HUDEP-2 (cell line): ENCODE data around the gene TSPAN6.

ENCODE experiments used
- DNase-seq, 76 experiments: peaks; one replicate each; lab custom pipeline; 2025; ENCODE audit not compliant: unreplicated experiment in 76 of 76; lab: John Stamatoyannopoulos, UW

The TSPAN6 gene

GRCh38 chrX:100636321-100636991 lies at the start of gene TSPAN6:
Gene TSPAN6, minus strand, starts transcription at chrX:100636806. Its CDS starts 112 bp downstream, at chrX:100636694.
- DNase-seq = peak in 75 of 76 experiments; percentile 3 to 85 (median 68)

GRCh38 chrX:100685997-100686305 lies 49.3 kb upstream of the TSPAN6 start:
- no peak for DNase-seq

DNA sequence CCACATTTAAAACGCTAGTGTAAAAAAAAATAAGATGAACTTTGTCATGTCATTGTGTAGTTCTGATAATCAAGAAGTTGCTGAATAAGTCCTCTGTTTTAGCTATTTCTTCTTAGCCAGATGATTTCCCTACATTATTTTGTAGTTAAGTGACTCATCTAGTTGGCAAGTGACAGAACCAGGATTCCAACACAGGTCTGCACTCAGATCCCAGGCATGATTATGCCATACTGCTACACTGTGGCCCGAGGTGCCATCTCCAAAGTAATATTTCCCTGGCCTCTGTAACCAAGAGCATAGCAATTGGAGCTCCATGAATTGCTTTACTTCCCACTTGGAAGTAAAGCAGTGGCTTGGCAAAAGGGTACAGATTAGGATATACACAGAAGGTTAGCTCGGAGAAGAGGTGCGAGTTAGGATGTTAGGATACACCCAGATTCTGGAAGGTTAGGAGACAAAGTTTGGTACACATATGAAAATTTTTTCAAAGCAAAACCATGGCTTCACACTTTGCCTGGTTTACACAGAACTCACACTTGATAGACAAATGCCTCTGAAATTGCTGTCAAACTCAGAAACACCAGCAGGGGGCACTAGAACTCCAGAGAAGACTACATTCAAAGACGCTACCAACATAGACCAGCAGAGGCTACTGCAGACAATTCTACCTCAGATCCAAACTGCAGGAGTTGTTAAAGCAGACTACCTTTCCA lies 48.8 kb upstream of the TSPAN6 start:
- DNase-seq = peak in 63 of 76 experiments; percentile 0 to 71 (median 40)

DNA sequence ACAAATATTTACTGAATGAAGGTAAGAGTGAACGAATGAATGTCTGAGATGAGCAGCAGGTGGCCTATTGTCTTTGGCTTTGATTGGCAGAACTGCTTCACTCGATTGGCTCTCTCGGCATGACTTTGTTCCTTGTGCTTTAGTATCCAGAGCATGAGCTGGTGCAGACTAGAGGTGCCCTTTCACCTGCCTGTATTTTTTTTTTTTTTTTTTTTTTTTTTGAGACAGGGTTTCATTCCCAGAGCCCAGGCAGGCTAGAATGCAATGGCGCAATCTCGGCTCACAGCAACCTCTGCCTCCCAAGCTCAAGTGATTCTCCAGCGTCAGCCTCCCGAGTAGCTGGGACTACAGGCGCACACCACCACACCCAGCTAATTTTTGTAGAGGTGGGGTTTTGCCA lies 46.3 kb upstream of the TSPAN6 start:
- no peak for DNase-seq

DNA sequence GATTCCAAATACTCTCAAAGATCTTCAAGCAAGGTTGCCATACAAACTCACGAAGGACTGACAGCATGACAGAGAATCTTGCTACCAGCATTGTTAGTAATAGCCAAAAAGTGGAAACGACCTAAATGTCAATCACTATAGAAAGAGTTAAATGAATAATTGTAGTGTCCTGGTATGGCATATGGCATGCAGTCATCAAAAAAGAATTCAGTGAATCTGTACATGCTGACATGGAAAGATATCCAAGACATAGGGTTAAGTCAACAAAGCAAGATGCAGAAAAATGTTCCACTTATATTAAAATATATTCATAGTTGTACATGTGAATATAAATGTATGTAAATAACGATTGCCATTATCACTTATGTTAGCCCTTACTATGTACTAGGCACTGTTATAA lies 45.0 kb upstream of the TSPAN6 start:
- no peak for DNase-seq

DNA sequence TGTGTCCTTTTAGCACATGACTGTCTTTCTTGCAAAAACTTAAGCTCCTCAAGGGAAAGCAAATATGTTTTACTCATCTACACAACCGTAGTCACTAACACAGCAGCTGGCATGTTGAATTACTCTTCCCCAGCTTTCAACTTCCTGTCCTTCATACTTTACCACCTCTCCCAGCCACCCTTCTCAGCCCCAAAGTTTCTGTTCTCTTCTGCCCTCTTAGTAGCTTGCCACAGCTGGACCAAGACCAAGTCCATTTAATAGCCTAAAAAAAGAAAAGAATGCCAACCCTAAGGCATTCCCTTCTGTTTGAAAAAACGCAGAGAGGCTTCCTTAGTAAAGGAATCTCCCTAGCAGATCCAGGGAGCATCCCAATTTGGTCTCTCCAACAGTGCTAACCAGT lies 44.1 kb upstream of the TSPAN6 start:
- DNase-seq = no peak

GRCh38 chrX:100677611-100678181 lies 41.1 kb upstream of the TSPAN6 start:
- no peak for DNase-seq

DNA sequence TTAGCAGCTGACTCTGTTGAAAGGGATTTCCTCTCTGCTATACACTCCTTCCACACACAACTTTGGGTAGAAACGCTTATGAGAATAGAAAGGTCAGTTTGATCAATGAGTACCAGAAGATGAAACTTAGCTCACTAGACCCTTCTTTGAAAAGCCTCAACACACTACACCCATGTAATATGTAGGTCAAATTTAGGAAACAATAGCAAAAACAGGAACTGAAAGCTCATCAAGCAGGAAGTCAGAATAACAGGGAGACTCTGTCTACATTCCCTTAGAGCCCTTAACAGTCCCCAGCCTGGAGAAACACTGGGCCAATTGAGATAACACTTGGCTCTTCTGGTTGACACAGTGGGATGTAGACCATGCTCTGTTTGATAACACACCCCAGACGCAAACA lies 38.1 kb upstream of the TSPAN6 start:
- no peak for DNase-seq

DNA sequence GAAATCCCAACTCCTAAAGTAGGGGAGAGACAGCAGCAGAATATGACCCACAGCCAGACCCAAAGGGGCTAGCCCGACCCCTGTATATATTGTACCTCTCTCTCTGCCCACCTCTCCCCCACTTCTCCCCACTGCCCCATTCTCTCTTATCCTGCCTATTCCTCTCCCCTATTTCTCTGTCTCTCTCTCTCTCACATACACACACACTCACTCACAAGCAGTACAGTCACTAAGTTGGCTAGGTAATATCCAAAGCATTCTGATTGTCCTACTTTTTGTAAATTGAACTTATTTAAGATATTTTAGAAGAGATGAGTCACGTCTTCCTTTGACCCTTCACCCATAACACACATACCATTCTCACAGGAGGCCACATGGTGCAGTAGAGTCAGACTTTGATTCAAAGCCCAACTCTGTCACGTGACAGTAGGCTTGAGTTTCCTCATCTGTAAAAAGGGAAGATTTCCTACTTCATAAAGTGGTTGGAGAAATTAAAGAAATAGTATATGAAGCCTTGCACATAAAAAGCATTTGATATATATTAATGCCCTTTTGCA lies 36.9 kb upstream of the TSPAN6 start:
- no peak for DNase-seq

DNA sequence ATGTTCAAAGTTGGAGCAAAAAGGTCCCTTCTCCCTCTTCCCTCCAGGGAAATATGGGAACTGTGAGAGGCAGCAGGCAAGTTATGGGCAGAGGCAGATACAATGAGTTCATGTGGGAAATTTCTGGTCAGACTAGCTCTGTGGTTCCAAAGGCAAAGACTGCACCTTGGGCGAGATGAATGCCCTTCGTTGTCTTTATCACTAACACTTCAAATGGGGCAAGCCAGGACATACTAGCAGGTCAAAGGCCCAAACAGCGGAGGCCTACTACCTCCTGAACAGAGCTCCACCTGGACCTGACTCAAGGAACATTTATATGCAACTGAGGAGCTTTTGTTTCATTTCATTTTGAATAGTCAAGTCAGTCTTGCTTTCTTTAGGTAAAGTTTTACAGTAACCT lies 36.4 kb upstream of the TSPAN6 start:
- DNase-seq = no peak

- DNase-seq = no peak
Observed at GRCh38 chrX:100663642-100664041, 27.0 kb upstream of the TSPAN6 start.

GRCh38 chrX:100662796-100663195 lies 26.2 kb upstream of the TSPAN6 start:
- DNase-seq = no peak

GRCh38 chrX:100662170-100662569 lies 25.6 kb upstream of the TSPAN6 start:
- DNase-seq = no peak

GRCh38 chrX:100659431-100660137 lies 23.0 kb upstream of the TSPAN6 start:
- DNase-seq = no peak

GRCh38 chrX:100658941-100659381 lies 22.4 kb upstream of the TSPAN6 start:
- no peak for DNase-seq

DNA sequence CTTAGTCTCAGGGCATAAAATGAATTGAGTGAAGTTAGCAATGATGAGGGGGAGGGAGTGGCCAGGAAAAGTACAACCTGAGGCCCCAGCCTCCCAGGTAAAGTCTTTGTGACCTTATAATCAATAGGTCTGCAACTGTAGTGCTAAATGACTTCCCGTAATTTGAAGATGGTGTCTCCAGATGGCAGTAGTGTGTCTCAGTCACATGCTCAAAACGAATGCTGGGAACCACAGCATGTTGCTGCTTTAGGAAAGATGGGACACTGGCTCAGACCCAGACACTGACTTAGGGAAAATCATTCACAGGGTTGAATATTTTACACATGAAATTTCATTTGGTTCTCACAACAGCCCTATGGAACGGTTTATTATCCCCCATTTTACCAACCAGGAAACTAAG lies 17.7 kb upstream of the TSPAN6 start:
- peak in 4 of 76 experiments; percentile 0 to 8 (median 1) for DNase-seq

GRCh38 chrX:100652266-100652665 lies 15.7 kb upstream of the TSPAN6 start:
- no peak for DNase-seq

GRCh38 chrX:100650841-100651240 lies 14.2 kb upstream of the TSPAN6 start:
- no peak for DNase-seq

DNA sequence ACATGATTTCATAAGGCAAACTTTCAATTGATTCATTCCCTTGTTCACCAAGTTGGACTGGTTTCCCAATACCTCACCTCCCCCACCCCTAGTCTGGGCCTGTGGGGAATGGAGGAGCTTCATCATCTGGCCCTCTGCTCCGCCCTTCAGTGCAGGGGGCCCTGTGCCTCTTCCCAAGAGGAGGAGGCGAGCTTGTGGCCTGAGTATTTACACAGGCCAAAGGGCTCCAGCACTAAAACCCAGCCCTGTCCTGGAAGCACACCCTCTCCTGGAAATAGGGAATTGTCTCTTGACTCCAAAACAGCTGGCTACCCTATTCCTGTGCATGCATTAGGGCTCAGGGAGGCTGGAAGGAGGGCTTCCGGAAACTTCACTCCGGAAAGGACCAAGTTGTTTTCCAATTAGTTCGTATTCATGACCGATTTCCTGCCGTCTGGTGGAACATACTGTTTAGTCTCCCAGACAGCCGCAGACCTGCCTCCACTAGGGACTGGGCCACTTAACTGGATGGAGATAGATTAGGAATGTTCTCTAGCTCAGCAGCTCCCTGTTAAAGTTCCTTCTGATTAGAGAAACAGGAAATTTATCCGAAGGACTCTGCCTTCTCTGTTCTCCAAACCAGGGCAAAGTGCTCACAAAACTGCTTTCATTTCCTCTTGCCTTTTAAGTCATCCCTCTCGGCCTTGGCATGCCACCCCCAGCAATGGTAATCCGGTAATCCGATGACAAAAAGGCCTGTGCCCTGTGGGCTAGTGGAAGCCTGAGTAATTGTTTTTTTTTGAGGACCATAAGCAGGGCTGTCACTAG lies 13.1 kb upstream of the TSPAN6 start:
- DNase-seq = no peak
